HG03175 (cell line): ENCODE measurements around the gene C1orf50.
"Not testable (repeated sequence)": the region's sequence is repeated elsewhere in the genome, so short reads cannot be mapped to it uniquely, and the experiment has no call there.

ENCODE experiments used
- ATAC-seq: cut with Tn5 transposase; IDR thresholded peaks from one replicate; pipeline ENCODE4 v1.9.1; 2021; ENCODE audit warnings: mild to moderate bottlenecking, moderate library complexity; ENCODE audit not compliant: unreplicated experiment

The C1orf50 gene

DNA sequence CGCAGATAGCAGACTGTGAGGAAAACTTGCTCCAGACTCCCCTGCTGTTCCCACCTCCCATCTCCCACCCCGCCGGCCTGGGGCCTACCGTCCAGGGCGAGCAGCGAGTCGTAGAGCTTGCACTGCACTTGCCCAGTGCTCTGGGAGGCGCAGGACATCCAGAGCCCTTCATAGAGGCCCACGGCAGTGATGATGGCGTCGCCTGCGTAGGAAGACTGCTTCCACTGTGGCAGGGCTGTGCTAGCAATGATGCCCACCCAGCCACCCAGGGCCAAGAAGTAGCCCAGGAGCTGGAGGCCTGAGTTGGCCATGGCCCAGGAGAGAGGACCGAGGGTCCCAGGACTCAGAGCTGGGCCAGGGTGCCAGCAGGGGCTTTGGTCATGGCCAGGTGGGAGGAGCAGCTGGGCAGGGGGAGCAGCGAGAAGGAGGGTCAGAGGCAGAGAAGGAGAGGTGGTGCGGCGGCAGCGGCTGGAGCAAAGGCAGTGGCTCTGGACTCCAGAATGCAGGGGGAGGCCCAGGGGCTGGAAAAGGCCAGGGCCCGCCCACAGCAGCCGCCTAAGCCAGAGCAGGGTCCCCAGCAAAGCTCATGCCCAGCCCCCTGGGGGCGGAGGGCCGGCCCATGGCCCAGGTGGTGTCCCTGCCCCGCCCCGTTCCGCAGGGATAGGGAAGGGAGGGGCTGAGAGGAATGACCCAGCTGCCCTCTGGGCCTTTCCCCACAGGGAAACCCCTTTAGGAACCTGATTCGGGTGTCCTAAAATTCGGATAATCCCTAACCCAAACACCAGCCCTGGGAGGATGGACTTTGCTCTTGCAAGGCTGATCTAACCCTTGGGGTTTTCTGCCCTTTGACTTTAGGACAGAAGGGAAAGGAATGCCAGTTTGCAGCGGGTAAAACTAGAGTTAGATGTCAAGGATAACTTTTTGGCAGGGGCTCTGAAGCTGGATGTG lies 27.0 kb upstream of the C1orf50 start, which contains the start of gene CLDN19:
TSS of gene CLDN19 (minus strand) at position 484 of the 948 bp plus-strand sequence. CDS start at position 311, 173 bp downstream.
- ATAC-seq = no peak

DNA sequence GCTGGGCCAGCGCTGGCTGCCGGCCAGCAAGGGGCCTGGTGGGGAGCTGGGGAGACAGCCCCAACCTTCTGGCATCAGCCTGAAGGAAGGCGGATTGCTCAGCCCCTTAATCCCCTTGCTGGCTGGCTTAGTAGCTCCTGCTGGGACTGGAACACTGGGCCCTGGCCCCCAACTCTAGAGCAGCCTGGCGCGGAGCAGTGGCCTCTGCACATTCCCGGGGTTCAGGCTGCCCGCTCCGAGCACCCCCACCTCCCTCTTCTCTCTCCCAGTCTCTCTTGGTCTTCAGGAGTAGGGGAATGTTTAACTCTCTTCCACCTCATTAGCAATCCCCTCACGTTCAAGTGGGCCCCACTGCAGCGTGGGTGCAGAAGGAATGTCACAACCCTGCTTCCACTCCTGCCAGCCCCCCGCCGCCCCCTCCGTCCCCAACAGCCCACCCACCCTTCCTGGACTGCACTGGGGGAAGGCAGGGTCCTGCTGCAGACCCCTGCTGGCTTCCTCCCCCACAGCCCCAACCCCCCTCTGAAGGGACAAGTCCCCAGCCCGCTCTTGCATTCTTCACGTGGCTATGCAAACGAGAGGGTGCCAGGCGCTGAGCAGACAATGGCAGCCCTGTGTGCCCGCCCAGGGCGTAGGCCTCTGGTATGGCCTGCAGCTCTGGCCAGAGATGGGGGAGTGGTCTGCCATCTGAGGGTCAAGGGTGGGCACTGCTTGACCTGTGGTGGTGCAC lies 26.0 kb upstream of the C1orf50 start:
- no peak for ATAC-seq

DNA sequence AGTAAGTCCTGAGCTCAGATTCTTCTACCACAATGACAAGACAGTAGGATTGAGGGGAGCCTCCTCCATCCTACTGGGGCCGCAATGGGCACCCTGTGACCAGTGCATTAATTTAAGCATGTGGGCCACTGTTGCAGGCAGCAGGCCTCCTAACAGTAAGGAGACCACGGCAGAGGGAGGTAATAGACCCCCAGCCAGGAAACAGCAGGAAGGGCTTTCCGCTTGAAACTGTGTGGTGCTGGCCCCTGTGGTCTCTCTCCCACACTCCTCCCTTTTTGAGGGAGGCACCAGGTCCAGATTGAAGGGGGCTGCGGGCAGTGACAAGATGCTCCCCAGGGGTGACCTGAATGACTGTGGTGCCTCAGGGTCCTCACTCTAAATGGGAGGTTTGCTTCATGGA lies 25.3 kb upstream of the C1orf50 start:
- no peak for ATAC-seq

DNA sequence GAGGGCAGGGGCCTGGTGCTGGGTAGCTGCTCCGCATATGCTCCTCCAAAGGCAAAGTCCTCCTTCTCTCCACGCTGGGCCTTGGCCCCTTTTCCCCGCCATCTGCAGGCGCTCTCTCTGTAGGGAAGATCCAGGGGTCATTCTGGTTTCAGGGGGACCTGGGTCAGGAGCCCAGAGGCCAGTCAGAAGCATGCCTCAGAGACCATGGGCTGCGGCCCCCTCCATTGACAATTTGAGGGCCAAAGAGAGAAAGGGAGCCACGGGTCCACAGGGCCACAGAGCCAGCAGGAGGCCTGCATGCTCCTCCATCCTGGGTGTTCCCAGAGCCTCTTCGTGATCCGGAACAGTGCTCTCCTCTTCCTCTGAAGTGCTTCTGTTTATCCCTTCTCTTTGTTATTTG lies 24.9 kb upstream of the C1orf50 start:
- ATAC-seq = no peak

DNA sequence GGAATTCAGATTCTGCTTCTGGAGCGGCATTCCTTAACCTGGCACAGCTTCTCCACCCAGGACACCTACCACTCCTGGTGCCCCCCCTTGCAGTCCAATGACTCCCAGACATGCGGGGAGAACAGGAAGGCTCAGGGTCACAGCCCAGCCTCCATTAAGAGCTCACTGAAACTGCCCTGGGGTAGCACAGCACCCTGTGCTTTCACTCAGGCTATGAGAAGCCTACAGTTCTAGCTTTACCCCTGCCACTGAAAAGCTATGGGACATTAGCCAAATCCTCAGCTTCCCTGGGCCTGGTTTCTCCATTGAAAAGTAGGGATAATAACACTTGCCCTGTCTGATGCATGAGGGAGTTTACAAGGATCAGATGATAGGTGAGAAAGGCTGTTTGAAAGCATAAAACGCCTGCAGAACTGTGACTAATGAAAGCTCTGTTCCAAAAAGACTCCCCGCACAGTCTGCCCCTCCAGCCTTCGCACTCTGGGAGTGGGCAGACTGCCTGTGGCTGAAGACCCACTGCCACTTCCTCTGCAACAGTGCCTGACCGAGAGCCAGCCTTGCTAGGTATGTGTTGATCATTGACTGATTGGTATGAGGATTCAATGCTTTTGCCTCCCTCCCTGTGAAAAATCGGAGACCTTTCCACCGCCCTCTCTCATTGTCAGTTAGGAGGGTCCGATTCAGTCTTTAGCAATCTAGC lies 24.3 kb upstream of the C1orf50 start:
- ATAC-seq = no peak

DNA sequence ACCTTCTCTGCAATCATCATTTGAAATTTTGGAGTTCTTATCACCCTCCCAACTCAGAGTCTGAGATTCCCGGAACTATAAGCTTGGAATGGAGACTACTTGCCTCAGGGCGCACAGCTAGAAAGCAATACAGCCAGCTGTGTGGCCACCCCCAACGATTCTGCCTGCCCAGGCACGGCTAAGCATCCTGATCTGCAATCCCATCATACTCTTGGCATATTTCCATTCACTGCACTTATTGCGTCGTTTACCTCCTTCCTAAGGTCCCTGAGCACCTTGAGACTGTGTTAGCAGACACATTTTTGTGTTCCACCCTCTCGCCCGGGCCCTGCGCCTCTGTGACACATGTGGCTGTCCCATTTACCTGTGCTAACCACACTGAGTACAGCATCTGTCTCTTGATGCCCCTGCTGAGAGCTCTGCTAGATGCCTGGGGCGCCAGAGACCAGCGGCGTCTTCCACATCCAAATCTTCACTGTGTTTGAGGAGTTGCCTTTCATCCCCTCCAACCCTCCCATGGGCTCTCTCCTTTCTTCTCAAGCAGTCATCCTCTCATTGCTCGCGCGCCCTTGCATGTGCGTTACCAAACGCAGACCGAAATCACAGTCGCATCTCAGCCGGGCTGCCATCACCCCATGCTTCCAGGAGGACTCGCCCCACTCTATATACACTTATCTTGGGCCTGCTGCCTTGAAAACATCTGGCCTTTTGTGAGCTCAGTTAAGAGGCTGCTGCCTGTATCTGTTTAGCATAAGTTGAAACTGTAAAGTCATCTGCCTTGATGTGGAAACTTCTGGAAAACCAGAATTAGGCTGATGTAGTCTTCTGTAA lies 23.5 kb upstream of the C1orf50 start:
- no peak for ATAC-seq

DNA sequence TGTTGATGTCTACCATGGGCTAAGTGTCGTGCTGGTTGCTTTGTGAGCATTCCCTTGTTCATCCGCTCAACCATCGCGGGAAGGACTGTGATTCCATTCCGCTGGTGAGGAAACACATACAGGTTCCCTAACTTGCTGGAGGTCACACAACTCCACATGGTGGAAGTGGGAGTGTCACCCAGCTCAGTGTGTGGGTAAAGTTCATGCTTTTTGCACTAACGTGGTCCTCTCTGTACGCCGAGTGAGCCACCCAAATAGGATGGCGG lies 23.0 kb upstream of the C1orf50 start:
- ATAC-seq = no peak

DNA sequence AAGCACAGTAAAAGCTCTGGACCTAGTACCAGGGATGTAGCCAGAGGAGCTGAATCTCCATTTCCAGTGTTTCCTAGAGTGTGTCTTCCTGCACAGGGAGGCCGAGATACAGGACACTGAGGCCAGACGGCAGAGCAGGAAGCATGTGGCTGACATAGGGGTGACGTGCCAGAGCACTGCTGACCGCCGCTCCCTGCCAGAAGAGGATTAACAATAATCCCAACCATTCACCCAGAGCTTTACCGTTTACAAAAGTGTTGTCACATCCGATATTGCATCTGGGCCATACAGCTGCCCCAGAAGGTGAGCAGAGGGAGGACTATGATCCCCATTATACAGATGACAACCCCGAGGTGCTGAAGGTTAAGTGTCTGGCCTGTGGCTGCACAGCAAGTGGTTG lies 21.2 kb upstream of the C1orf50 start:
- ATAC-seq = no peak

DNA sequence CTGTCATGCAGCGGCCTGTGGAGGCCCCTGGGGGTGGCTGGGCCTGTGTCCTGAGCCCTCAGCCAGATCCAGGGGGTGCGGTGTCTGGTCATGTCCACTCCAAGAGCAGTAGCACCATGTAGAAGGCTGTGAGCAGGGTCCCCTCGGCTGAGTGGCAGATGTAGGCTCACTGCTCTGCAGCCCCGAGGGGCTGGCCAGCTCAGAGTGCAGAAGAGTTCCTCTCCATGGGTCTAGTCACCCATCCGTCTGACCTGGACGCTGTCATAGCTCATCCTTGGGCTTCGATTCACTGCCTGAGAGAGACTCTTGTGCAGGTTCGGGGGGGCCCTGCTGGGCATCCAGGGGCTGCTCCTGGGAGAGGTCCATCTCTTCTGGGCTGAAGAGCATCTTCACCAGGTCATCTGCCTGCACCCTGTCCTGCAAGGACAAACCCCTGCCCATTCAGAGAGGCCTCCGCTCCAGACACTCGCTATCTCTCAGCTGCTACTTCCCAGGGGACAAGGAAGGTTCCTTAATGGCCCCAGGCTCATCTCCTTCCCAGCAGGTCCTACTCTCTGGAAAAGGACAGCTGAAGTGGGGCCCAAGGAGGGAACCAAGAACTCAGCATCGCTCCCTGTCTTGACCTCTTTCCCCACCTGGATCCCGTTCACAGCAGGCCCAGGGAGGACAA lies 20.5 kb upstream of the C1orf50 start:
- no peak for ATAC-seq

DNA sequence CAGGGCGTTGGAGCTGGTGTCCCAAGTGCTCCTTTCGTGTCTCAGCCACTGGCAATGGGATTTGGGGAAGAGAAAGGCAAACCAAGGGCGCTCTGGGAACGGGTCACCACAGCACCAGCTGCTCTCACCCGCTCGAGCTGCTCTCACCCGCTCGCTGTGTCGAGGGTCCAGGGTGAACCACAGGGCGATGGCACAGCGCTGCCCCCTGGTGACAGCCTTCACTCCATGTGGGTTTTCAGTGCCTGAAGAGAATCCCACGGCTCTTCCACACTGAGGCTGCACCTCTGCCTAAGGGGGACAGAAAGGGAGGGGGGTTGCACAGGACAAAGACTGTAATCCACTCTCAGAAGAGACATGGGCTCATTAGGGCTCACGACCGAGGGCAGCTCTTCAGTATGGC lies 19.9 kb upstream of the C1orf50 start:
- no peak for ATAC-seq

DNA sequence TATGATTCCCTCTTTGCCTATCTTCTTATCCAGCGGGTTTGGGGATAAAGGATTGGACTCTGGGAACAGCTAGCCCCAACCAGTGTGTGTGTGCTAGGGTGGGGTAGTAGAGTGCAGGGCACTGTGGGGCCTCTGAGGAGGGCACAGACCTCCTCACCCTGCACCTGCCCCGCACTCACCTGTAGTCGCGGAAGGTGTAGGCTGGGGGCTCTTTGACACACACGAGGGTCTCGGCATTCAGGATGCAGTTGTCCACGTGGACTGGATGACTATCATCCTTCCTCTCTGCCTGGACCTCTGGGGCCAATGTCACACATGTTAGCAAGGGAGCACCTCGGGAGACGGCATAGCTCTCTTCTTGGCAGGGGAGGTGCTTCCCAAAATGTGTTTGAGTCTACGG lies 19.0 kb upstream of the C1orf50 start:
- no peak for ATAC-seq

DNA sequence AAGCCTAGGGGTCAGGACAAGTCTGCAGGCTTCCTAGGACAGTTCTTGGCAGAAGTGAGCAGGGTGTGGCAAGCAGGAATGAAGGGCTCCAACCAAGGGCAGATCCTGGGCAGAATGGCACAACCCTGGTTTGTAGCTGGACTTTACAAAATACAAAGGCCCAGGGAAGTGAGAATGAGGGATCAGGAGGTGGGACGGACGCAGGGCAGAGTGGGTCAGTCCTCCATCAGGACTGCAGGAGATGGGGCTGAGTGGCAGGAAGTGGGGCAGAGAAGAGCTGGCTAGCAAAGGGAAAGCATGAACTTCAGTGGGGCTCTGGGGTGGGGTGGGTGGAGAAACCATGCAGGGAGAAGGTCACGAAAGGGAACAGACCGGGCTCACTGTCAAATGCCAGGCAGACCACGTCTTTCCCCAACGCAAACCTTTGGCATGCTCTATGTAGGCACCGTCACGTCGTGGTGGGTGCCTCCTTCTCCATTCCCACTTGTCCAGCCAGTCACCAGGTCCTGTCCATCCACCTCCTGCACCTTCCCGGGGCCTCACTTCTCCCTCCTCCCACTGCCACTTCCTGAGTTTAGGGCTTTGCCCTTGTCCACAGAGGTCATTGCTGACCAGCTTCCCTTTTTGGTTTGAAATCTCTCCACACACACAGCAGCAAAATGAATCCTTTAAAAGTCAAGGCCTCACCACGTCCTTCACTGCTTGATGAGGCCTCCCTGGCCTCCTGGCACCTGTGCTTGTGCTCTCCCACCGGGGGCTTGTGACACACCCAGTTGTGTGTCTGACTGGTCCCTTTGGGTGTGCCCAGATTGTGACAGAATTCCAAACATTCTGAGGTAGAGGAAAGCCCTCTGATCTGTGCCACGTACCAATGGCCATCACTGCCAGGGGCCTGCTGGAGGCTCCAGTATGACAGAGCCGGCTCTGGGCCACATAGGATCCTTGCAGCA lies 18.3 kb upstream of the C1orf50 start:
- ATAC-seq = no peak

DNA sequence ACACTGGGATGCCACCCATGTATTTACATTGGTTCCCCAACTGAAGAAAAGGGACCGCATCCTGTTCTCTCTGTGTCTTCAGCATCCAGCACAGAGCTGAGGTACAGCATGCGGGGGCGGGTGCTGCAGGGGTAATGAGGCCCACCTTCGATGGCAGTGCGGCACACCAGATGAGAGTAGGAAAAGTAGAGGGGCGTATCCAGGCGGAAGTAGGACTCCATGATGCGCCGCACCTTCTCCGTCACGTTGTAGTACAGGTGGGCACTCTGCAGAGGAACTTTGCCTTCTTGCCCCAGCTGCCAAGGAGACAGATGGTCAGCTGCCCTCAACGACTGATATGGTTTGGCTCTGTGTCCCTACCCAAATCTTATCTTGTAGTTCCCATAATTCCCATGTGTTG lies 17.0 kb upstream of the C1orf50 start:
- ATAC-seq = no peak

DNA sequence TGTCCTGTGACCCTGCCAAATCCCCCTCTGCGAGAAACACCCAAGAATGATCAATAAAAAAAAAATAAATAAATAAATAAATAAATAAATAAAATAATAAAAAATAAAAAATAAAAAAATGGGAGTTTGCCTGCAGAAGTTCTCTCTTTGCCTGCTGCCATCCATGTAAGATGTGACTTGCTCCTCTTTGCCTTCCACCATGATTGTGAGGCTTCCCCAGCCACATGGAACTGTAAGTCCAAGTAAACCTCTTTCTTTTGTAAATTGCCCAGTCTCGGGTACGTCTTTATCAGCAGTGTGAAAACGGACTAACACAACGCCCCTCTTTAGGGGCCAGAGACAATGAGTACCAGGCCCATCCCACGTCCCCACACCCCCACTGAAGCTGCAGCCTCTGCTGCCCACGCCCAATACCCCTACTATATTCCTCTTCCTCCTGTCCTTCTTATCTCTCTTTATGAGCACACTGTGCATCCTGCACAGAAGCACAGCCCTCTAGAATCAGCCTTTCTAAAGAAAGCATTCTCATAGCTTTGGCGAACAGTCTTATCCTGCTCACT lies 15.5 kb upstream of the C1orf50 start:
- ATAC-seq = not testable (repeated sequence)

DNA sequence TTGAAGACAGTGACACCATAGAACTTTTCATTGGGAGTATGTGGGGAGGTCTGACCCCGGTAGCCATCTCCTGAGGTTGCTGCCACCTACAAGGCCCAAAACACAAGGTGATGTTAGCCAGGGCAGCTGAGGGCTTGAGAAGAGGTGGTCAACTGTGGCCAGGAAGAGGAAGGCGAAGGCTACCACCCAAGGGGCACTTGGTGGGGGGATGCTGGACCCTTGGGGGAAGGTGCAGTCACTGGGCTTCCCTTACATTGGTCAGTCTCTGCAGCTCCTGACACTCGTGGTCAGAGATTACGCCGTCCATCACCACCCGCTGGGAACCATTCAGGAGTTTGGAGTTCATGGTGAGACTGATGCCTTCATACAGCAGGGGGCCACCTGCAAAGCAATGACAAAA lies 14.8 kb upstream of the C1orf50 start:
- no peak for ATAC-seq

DNA sequence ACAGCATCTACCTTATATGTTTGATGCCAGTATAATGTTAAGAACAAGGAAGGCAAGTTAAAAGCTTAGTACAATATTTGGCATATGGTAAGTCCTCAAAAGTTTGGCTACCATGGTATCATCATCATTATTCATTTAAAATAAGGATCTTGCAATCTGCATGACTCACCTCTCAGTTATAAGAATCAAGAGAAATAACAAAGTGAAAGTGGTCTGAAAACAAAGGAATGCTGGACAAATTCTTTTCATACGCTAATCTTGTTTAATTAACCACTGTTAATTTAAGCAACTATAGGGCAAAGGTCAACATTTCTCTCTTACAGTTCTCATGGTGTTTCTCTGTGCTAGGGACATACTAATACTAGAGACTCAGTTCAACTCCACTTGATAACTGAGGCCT lies 14.0 kb upstream of the C1orf50 start:
- no peak for ATAC-seq

DNA sequence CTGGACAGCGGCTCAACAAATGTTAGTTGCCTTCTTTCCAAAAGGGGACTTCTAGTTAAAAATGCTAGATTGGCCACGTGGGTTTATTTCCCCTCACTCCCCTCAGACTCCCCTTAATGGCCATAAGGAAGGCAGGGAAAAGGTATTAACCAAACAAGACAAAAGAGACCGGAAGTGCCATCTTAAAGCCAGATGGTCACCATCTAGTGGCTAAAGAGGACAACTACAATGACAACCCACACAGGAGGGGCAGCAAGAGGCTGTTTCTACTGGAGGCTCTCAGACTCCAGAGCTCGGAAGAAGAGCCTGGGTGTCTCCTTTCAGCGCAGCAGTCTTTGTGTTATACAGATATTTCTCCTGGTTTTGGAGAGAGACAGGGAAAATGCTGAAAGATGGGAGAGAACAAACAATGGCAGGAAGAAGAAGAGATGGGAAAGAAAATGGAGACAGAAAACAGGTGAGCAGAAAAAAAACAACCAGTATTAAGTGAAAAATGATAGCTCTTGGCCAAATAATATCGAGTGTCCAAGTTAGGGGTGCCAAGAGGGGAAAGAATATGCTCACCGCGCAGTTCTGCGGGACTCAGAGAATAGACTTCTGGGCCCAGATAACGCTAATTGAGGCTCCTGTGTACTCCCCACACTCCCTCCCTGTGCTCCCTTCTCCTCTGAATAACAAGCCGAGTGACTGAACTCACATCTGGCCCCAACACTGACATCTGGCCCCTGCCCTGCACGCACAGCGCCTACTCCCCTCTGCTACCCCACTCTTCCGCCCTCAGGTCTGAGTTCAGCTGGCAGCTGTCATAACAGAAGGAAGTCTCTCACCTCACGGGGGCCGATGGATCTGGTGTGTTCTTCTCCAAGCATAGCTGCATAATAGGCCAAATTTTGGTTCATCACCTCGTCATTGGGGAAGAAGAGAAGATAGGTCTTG lies 9.8 kb upstream of the C1orf50 start:
- ATAC-seq = no peak

DNA sequence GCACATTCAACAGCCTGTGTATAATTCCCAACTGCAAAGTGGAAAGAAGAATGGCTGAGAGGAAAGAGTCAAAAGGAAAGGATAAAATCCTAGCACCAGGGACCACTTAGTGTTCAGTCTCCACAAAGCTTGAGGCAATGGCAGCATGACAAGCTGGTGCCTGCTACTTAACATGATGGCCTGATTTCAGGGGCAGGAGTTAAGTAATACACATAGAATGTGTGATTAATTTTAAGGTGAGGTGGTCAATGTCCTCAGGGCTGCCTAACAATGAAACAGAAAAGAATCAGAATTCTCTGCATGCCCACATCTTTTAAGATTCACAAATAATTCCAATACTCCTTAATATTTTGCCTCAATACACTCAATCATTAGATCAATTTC lies 9.2 kb upstream of the C1orf50 start:
- ATAC-seq = no peak
